ENCODE measurements around the gene CCL23. TPM values are rescaled to one million over a fixed set of nuclear protein-coding genes. Genes with fewer than 3 reads are reported as not detected.

CCL23 gene
- total and polyA plus RNA-seq, 5 donors from 2014 or later = not detected

- H3K27me3 Mint-ChIP-seq = peaks cover 7% of the 10 kb centered on the region
- H3K4me3 Mint-ChIP-seq = no peak overlapping the region
- Histone ChIP-seq H3K4me1 (ENCODE audit: control insufficient read depth, insufficient read depth, low read length, poor library complexity, severe bottlenecking) (no peaks in the 10 kb centered on the region), H3K4me3 (ENCODE audit: low read depth, low read length) (no peak overlapping the region), H3K27ac (ENCODE audit: insufficient read depth, low read length, poor library complexity, severe bottlenecking) (no peak overlapping the region), H3K9me3 (ENCODE audit: control insufficient read depth in 2 of 2, low read length in 2 of 2) (no peaks in the 10 kb centered on the region), H3K36me3 (ENCODE audit: control insufficient read depth, insufficient read depth, low read length) (no peaks in the 10 kb centered on the region), H3K27me3 (ENCODE audit: control insufficient read depth, insufficient read depth, low read length) (no peaks in the 10 kb centered on the region)
- no peaks in the 10 kb centered on the region for H3K36me3 Mint-ChIP-seq
- H3K4me1 Mint-ChIP-seq = no peaks in the 10 kb centered on the region
- no peak overlapping the region for H3K27ac Mint-ChIP-seq
- H3K9me3 Mint-ChIP-seq = peaks cover 0 to 7% (median 2%) of the 10 kb centered on the region in 7 donors
- DNase-seq (no peak), ATAC-seq (ENCODE audit: low read depth in 2 of 2) (no peak)
Measured at GRCh38 chr17:35988164-35988563, 29.6 kb downstream of the CCL23 start.

DNA sequence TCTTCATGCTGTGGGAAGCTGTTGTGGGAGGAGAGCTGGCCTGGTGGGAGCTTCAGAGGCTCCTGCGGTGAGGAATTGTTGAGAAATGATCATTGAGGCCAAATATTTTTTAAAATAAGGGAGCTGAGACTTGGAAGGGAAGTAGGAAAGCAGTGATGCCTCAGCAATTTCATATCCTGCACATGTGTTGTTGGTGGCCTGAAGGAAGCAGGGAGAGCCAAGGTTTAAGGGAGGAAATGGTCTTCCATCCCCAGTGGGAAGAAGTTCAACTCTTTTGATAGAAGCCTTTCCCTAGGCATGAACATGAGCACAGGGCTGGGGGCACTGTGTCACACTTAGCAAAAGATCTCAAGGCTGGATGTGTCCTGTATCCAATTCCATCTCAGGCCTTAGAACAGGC is 31.1 kb downstream of the CCL23 start, which contains the start of gene CCL14:
Gene CCL14, minus strand, starts transcription at position 87 of the 400 bp plus-strand sequence. Its CDS starts 80 bp downstream, at position 7.
- peak within 1 kb of the TSS in 1 of 3 donors; percentile 48 for H3K27ac Mint-ChIP-seq
- Histone ChIP-seq H3K4me3 (ENCODE audit: low read depth, low read length) (no peak within 1 kb of the TSS), H3K27me3 (ENCODE audit: control insufficient read depth, insufficient read depth, low read length) (no peaks in the 10 kb centered on the region), H3K9me3 (ENCODE audit: control insufficient read depth in 2 of 2, low read length in 2 of 2) (no peaks in the 10 kb centered on the region), H3K4me1 (ENCODE audit: control insufficient read depth, insufficient read depth, low read length, poor library complexity, severe bottlenecking) (no peaks in the 10 kb centered on the region), H3K36me3 (ENCODE audit: control insufficient read depth, insufficient read depth, low read length) (no peaks in the 10 kb centered on the region), H3K27ac (ENCODE audit: insufficient read depth, low read length, poor library complexity, severe bottlenecking) (no peak within 1 kb of the TSS)
- DNase-seq = no peak
- H3K36me3 Mint-ChIP-seq = no peaks in the 10 kb centered on the region
- peak within 1 kb of the TSS in 1 of 4 donors; percentile 13 for H3K4me3 Mint-ChIP-seq
- peaks cover 4% of the 10 kb centered on the region for H3K27me3 Mint-ChIP-seq
- peaks cover 0 to 7% (median 2%) of the 10 kb centered on the region in 7 donors for H3K9me3 Mint-ChIP-seq
- H3K4me1 Mint-ChIP-seq = no peaks in the 10 kb centered on the region
- ATAC-seq (ENCODE audit: low read depth in 2 of 2) = no peak

- Histone ChIP-seq H3K4me3 (ENCODE audit: low read depth, low read length) (no peak overlapping the region), H3K9me3 (ENCODE audit: control insufficient read depth in 2 of 2, low read length in 2 of 2) (no peaks in the 10 kb centered on the region), H3K27ac (ENCODE audit: insufficient read depth, low read length, poor library complexity, severe bottlenecking) (no peak overlapping the region), H3K4me1 (ENCODE audit: control insufficient read depth, insufficient read depth, low read length, poor library complexity, severe bottlenecking) (no peaks in the 10 kb centered on the region), H3K36me3 (ENCODE audit: control insufficient read depth, insufficient read depth, low read length) (no peaks in the 10 kb centered on the region), H3K27me3 (ENCODE audit: control insufficient read depth, insufficient read depth, low read length) (no peaks in the 10 kb centered on the region)
- H3K27ac Mint-ChIP-seq = peak overlapping the region in 1 of 3 donors; percentile 49
- no peaks in the 10 kb centered on the region for H3K4me1 Mint-ChIP-seq
- ATAC-seq (ENCODE audit: low read depth in 2 of 2) (no peak), DNase-seq (no peak)
- H3K27me3 Mint-ChIP-seq = peaks cover 14% of the 10 kb centered on the region
- no peaks in the 10 kb centered on the region for H3K36me3 Mint-ChIP-seq
- no peak overlapping the region for H3K4me3 Mint-ChIP-seq
- H3K9me3 Mint-ChIP-seq = peaks cover 0 to 5% (median 1%) of the 10 kb centered on the region in 7 donors
Measured at GRCh38 chr17:35984140-35984539, 33.6 kb downstream of the CCL23 start.

GRCh38 chr17:35982409-35983191 is 35.2 kb downstream of the CCL23 start:
- Mint-ChIP-seq H3K27ac (no peak overlapping the region), H3K9me3 (peaks cover 0 to 3% (median 0%) of the 10 kb centered on the region in 7 donors), H3K36me3 (no peaks in the 10 kb centered on the region), H3K4me1 (no peaks in the 10 kb centered on the region), H3K4me3 (no peak overlapping the region), H3K27me3 (peaks cover 10% of the 10 kb centered on the region)
- Histone ChIP-seq H3K9me3 (ENCODE audit: control insufficient read depth in 2 of 2, low read length in 2 of 2) (no peaks in the 10 kb centered on the region), H3K4me3 (ENCODE audit: low read depth, low read length) (no peak overlapping the region), H3K27ac (ENCODE audit: insufficient read depth, low read length, poor library complexity, severe bottlenecking) (no peak overlapping the region), H3K27me3 (ENCODE audit: control insufficient read depth, insufficient read depth, low read length) (no peaks in the 10 kb centered on the region), H3K4me1 (ENCODE audit: control insufficient read depth, insufficient read depth, low read length, poor library complexity, severe bottlenecking) (no peaks in the 10 kb centered on the region), H3K36me3 (ENCODE audit: control insufficient read depth, insufficient read depth, low read length) (no peaks in the 10 kb centered on the region)
- ATAC-seq (ENCODE audit: low read depth in 2 of 2) = no peak
- DNase-seq = no peak

DNA sequence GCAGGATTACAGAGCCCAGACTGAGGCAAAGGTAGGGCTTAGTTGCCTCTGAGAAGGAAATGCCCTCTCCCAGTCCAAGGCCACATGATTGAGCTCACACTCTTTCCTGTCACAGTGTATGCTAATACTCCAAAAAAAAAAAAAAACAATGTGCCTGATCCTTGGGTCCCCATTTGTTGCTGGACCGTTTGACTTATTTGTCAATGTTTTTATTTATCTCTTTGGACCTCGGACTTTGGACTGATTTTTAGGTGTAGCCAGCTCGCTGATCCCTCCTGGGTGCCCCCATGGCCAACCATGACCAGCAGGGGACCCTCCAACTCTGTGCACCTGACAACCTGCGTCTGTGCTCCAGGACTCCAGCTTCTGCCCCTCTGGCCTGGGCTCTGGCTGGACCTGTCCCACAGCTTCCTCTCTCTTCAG is 35.9 kb downstream of the CCL23 start:
- Histone ChIP-seq H3K27ac (ENCODE audit: insufficient read depth, low read length, poor library complexity, severe bottlenecking) (no peak overlapping the region), H3K36me3 (ENCODE audit: control insufficient read depth, insufficient read depth, low read length) (no peaks in the 10 kb centered on the region), H3K4me1 (ENCODE audit: control insufficient read depth, insufficient read depth, low read length, poor library complexity, severe bottlenecking) (no peaks in the 10 kb centered on the region), H3K27me3 (ENCODE audit: control insufficient read depth, insufficient read depth, low read length) (no peaks in the 10 kb centered on the region), H3K9me3 (ENCODE audit: control insufficient read depth in 2 of 2, low read length in 2 of 2) (no peaks in the 10 kb centered on the region), H3K4me3 (ENCODE audit: low read depth, low read length) (no peak overlapping the region)
- Mint-ChIP-seq H3K27ac (no peak overlapping the region), H3K27me3 (peaks cover 10% of the 10 kb centered on the region), H3K36me3 (no peaks in the 10 kb centered on the region), H3K4me3 (no peak overlapping the region), H3K9me3 (peaks cover 0 to 3% (median 0%) of the 10 kb centered on the region in 7 donors), H3K4me1 (no peaks in the 10 kb centered on the region)
- ATAC-seq (ENCODE audit: low read depth in 2 of 2) (no peak), DNase-seq (no peak)

DNA sequence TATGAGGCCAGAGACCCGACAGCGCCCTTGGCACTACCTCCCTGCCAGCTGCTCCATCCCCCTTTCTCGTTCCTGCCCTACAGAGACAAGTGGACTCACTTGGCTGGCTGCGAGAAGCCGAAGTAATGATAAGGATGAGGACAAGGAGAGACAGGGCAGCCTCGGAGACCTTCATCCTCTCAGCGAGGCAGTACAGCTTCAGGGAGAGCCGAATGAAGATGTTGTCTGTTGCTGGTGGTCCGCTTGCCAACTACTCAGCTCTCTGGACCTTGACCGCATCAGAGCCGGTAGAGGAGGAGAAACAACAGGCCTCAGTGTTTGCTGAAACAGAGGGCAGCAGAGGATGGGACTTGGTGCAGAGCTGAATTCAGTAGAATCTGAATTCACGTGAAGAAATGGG is 36.5 kb downstream of the CCL23 start, which contains the start of gene CCL16:
Gene CCL16, minus strand, starts transcription at position 252 of the 400 bp plus-strand sequence. Its CDS starts 77 bp downstream, at position 175.
- no peak within 1 kb of the TSS for H3K4me3 Mint-ChIP-seq
- Histone ChIP-seq H3K27me3 (ENCODE audit: control insufficient read depth, insufficient read depth, low read length) (no peaks in the 10 kb centered on the region), H3K4me3 (ENCODE audit: low read depth, low read length) (no peak within 1 kb of the TSS), H3K4me1 (ENCODE audit: control insufficient read depth, insufficient read depth, low read length, poor library complexity, severe bottlenecking) (no peaks in the 10 kb centered on the region), H3K36me3 (ENCODE audit: control insufficient read depth, insufficient read depth, low read length) (no peaks in the 10 kb centered on the region), H3K9me3 (ENCODE audit: control insufficient read depth in 2 of 2, low read length in 2 of 2) (no peaks in the 10 kb centered on the region), H3K27ac (ENCODE audit: insufficient read depth, low read length, poor library complexity, severe bottlenecking) (no peak within 1 kb of the TSS)
- H3K36me3 Mint-ChIP-seq = no peaks in the 10 kb centered on the region
- H3K27ac Mint-ChIP-seq = peak within 1 kb of the TSS in 1 of 3 donors; percentile 37
- no peaks in the 10 kb centered on the region for H3K4me1 Mint-ChIP-seq
- peaks cover 0 to 3% (median 0%) of the 10 kb centered on the region in 7 donors for H3K9me3 Mint-ChIP-seq
- ATAC-seq (ENCODE audit: low read depth in 2 of 2) = no peak
- H3K27me3 Mint-ChIP-seq = peaks cover 10% of the 10 kb centered on the region
- no peak for DNase-seq

- no peak for ATAC-seq (ENCODE audit: low read depth in 2 of 2)
- H3K4me3 Mint-ChIP-seq = no peak overlapping the region
- H3K27me3 Mint-ChIP-seq = peaks cover 10% of the 10 kb centered on the region
- Histone ChIP-seq H3K4me1 (ENCODE audit: control insufficient read depth, insufficient read depth, low read length, poor library complexity, severe bottlenecking) (no peaks in the 10 kb centered on the region), H3K36me3 (ENCODE audit: control insufficient read depth, insufficient read depth, low read length) (no peaks in the 10 kb centered on the region), H3K9me3 (ENCODE audit: control insufficient read depth in 2 of 2, low read length in 2 of 2) (no peaks in the 10 kb centered on the region), H3K27ac (ENCODE audit: insufficient read depth, low read length, poor library complexity, severe bottlenecking) (no peak overlapping the region), H3K4me3 (ENCODE audit: low read depth, low read length) (no peak overlapping the region), H3K27me3 (ENCODE audit: control insufficient read depth, insufficient read depth, low read length) (no peaks in the 10 kb centered on the region)
- H3K27ac Mint-ChIP-seq = no peak overlapping the region
- no peak for DNase-seq
- no peaks in the 10 kb centered on the region for H3K4me1 Mint-ChIP-seq
- H3K36me3 Mint-ChIP-seq = no peaks in the 10 kb centered on the region
- peaks cover 0 to 3% (median 0%) of the 10 kb centered on the region in 7 donors for H3K9me3 Mint-ChIP-seq
Measured at GRCh38 chr17:35978346-35978745, 39.4 kb downstream of the CCL23 start.

GRCh38 chr17:35977509-35977908 is 40.3 kb downstream of the CCL23 start:
- H3K27me3 Mint-ChIP-seq = peaks cover 10% of the 10 kb centered on the region
- Histone ChIP-seq H3K9me3 (ENCODE audit: control insufficient read depth in 2 of 2, low read length in 2 of 2) (no peaks in the 10 kb centered on the region), H3K4me3 (ENCODE audit: low read depth, low read length) (no peak overlapping the region), H3K27ac (ENCODE audit: insufficient read depth, low read length, poor library complexity, severe bottlenecking) (no peak overlapping the region), H3K27me3 (ENCODE audit: control insufficient read depth, insufficient read depth, low read length) (no peaks in the 10 kb centered on the region), H3K4me1 (ENCODE audit: control insufficient read depth, insufficient read depth, low read length, poor library complexity, severe bottlenecking) (no peaks in the 10 kb centered on the region), H3K36me3 (ENCODE audit: control insufficient read depth, insufficient read depth, low read length) (no peaks in the 10 kb centered on the region)
- H3K36me3 Mint-ChIP-seq = no peaks in the 10 kb centered on the region
- DNase-seq = no peak
- H3K27ac Mint-ChIP-seq = no peak overlapping the region
- peaks cover 0 to 3% (median 0%) of the 10 kb centered on the region in 7 donors for H3K9me3 Mint-ChIP-seq
- ATAC-seq (ENCODE audit: low read depth in 2 of 2) = no peak
- no peak overlapping the region for H3K4me3 Mint-ChIP-seq
- H3K4me1 Mint-ChIP-seq = no peaks in the 10 kb centered on the region
